HUES48 (cell line): ENCODE results near the gene ACSL5.

Source experiments
- H3K27ac ChIP-seq: one replicate; pipeline ENCODE4 v1.7.0; 2013; ENCODE audit warnings: low read depth, low read length, inconsistent platforms
- H3K27me3 ChIP-seq: 2 replicates; pipeline ENCODE4 v1.6.1; 2013; ENCODE audit warnings: mild to moderate bottlenecking, low read length; ENCODE audit not compliant: control insufficient read depth, insufficient read depth
- H3K36me3 ChIP-seq: 2 replicates; pipeline ENCODE4 v1.6.1; 2013; ENCODE audit warnings: low read length; ENCODE audit not compliant: control insufficient read depth, insufficient read depth
- H3K4me1 ChIP-seq: 2 replicates; pipeline ENCODE4 v1.6.1; 2013; ENCODE audit warnings: mild to moderate bottlenecking, low read length; ENCODE audit not compliant: control insufficient read depth, insufficient read depth
- H3K4me3 ChIP-seq: 2 replicates; pipeline ENCODE4 v1.5.1; 2013; ENCODE audit warnings: mild to moderate bottlenecking, low read depth, low read length
- H3K9ac ChIP-seq: 2 replicates; pipeline ENCODE4 v1.6.1; 2013; ENCODE audit warnings: mild to moderate bottlenecking, low read depth, low read length, moderate library complexity
- H3K9me3 ChIP-seq: 2 replicates; pipeline ENCODE4 v1.6.1; 2013; ENCODE audit warnings: low read length; ENCODE audit not compliant: control insufficient read depth, insufficient read depth

Gene ACSL5

GRCh38 chr10:112471878-112472487 lies 98.1 kb downstream of the ACSL5 start:
- H3K27me3 ChIP-seq = no peaks in the 10 kb centered on the region
- H3K9ac ChIP-seq = no peak overlapping the region
- peaks cover 4% of the 10 kb centered on the region; the same call in 1 of the 2 replicates for H3K36me3 ChIP-seq
- H3K4me1 ChIP-seq = peaks cover 5% of the 10 kb centered on the region; the same call in 1 of the 2 replicates
- no peaks in the 10 kb centered on the region for H3K9me3 ChIP-seq
- no peak overlapping the region for H3K4me3 ChIP-seq
- H3K27ac ChIP-seq = peak overlapping the region; percentile 2

DNA sequence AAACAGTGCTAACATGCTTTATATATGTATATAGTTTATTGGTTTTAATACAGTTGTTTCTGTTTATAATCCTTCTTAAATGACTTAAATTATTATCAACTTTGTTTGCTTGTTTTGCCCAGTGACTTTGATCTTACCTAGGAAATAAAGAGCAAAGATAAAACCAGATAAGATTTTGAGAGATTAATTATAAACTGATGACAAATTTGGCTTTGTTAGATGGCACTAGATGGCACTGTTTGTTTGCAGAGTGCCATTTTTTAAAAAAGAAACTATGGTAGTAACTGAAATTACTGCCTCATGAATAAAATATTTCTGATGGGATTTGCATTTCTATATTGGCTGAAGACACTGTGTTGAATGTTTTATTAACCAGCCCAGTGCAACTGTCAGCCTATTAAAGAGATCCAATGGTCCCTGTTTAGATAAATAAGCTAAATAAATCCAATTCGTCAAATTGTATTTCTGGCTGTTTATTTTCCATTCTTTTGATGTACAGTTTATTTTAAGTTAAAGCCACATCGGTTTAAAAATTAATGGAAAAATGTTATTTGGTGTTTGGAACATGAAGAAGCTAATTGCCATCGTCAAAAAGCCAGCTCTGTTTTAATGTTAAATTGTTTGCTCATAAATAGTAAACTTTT lies 101.8 kb downstream of the ACSL5 start:
- Histone ChIP-seq H3K9me3 (no peaks in the 10 kb centered on the region), H3K27ac (no peak overlapping the region), H3K27me3 (no peaks in the 10 kb centered on the region), H3K4me3 (no peak overlapping the region), H3K9ac (no peak overlapping the region), H3K36me3 (no peaks in the 10 kb centered on the region), H3K4me1 (peaks cover 5% of the 10 kb centered on the region; the same call in 1 of the 2 replicates)
